Measurements from ENCODE around the gene SORCS2.

DNA sequence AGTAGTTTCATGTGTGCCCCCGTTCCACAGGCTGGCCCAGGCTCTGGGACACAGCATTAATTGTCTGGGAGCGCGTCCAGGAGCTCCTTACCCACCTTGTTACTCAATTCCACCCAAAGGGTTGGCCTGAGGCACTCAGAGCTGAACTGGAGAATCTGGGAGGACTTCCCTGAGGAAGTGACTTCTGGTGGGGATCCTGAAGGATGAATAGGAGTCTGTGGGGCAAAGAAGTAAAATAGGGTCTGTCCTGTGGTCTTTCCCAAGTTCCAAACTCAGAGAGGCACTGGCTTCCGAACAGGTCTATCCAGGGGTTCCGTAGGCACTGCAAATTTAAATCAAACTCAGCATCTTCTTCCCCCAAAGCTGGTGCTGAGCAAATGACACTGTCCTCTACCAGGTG is 543.1 kb downstream of the SORCS2 start:
- TF ChIP-seq, protein P1, sequence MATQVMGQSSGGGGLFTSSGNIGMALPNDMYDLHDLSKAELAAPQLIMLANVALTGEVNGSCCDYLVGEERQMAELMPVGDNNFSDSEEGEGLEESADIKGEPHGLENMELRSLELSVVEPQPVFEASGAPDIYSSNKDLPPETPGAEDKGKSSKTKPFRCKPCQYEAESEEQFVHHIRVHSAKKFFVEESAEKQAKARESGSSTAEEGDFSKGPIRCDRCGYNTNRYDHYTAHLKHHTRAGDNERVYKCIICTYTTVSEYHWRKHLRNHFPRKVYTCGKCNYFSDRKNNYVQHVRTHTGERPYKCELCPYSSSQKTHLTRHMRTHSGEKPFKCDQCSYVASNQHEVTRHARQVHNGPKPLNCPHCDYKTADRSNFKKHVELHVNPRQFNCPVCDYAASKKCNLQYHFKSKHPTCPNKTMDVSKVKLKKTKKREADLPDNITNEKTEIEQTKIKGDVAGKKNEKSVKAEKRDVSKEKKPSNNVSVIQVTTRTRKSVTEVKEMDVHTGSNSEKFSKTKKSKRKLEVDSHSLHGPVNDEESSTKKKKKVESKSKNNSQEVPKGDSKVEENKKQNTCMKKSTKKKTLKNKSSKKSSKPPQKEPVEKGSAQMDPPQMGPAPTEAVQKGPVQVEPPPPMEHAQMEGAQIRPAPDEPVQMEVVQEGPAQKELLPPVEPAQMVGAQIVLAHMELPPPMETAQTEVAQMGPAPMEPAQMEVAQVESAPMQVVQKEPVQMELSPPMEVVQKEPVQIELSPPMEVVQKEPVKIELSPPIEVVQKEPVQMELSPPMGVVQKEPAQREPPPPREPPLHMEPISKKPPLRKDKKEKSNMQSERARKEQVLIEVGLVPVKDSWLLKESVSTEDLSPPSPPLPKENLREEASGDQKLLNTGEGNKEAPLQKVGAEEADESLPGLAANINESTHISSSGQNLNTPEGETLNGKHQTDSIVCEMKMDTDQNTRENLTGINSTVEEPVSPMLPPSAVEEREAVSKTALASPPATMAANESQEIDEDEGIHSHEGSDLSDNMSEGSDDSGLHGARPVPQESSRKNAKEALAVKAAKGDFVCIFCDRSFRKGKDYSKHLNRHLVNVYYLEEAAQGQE (IDR thresholded peaks at IDR 0.05; ENCODE audit: low read depth, low read length) = no peak
- TF ChIP-seq, protein P2, sequence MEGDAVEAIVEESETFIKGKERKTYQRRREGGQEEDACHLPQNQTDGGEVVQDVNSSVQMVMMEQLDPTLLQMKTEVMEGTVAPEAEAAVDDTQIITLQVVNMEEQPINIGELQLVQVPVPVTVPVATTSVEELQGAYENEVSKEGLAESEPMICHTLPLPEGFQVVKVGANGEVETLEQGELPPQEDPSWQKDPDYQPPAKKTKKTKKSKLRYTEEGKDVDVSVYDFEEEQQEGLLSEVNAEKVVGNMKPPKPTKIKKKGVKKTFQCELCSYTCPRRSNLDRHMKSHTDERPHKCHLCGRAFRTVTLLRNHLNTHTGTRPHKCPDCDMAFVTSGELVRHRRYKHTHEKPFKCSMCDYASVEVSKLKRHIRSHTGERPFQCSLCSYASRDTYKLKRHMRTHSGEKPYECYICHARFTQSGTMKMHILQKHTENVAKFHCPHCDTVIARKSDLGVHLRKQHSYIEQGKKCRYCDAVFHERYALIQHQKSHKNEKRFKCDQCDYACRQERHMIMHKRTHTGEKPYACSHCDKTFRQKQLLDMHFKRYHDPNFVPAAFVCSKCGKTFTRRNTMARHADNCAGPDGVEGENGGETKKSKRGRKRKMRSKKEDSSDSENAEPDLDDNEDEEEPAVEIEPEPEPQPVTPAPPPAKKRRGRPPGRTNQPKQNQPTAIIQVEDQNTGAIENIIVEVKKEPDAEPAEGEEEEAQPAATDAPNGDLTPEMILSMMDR (IDR thresholded peaks at IDR 0.05) = no peak
- TF ChIP-seq EP300 (IDR thresholded peaks at IDR 0.05; ENCODE audit: borderline replicate concordance in 1 of 2, low read depth in 1 of 2, low read length in 1 of 2) = no peak
- TF ChIP-seq NRF1 (IDR thresholded peaks at IDR 0.05; ENCODE audit: low read depth, low read length) = no peak
- no peak for TF ChIP-seq EZH2phosphoT487 (IDR thresholded peaks at IDR 0.05; ENCODE audit: borderline replicate concordance, low read depth)

Data from SK-N-SH (cell line).